Loucy (cell line): ENCODE data around the gene EGR2.

Source experiments
- H2AFZ ChIP-seq: fragments of 200-600 bp; sonication (generic); 2 replicates; pipeline ENCODE4 v1.6.0; 2016; ENCODE audit warnings: antibody characterized with exemption, mild to moderate bottlenecking, low read length, moderate library complexity
- H3F3A ChIP-seq: fragments of 200-600 bp; 2 replicates; pipeline ENCODE4 v1.6.0; 2016; ENCODE audit warnings: antibody characterized with exemption, low read depth, mild to moderate bottlenecking
- H3K27me3 ChIP-seq: fragments of 200-600 bp; sonication (generic); 2 replicates; pipeline ENCODE4 v1.6.1; 2014; ENCODE audit warnings: low read length, mild to moderate bottlenecking; ENCODE audit not compliant: insufficient read depth, poor library complexity, severe bottlenecking
- H3K36me3 ChIP-seq: fragments of 200-600 bp; sonication (generic); 2 replicates; pipeline ENCODE4 v1.6.1; 2016; ENCODE audit warnings: low read length; ENCODE audit not compliant: insufficient read depth
- H3K4me1 ChIP-seq: fragments of 200-600 bp; sonication (generic); 2 replicates; pipeline ENCODE4 v1.5.1; 2014; ENCODE audit warnings: low read length, mild to moderate bottlenecking; ENCODE audit not compliant: insufficient read depth, poor library complexity, severe bottlenecking
- H3K4me2 ChIP-seq: fragments of 200-600 bp; sonication (generic); 2 replicates; pipeline ENCODE4 v1.6.0; 2014; ENCODE audit warnings: antibody characterized with exemption, low read length, low read depth, mild to moderate bottlenecking; ENCODE audit not compliant: poor library complexity, severe bottlenecking
- H3K4me3 ChIP-seq: fragments of 200-600 bp; sonication (generic); 2 replicates; pipeline ENCODE4 v1.5.1; 2014; ENCODE audit warnings: low read length, mild to moderate bottlenecking, mixed read lengths; ENCODE audit not compliant: poor library complexity, severe bottlenecking
- H3K79me2 ChIP-seq: fragments of 200-600 bp; sonication (generic); 2 replicates; pipeline ENCODE4 v1.6.1; 2014; ENCODE audit warnings: low read length; ENCODE audit not compliant: insufficient read depth
- H3K9ac ChIP-seq: fragments of 200-600 bp; sonication (generic); 2 replicates; pipeline ENCODE4 v1.6.0; 2014; ENCODE audit warnings: mild to moderate bottlenecking, low read depth, low read length, moderate library complexity; ENCODE audit not compliant: poor library complexity, severe bottlenecking
- H3K9me2 ChIP-seq: fragments of 200-600 bp; sonication (generic); replicated peaks from 2 replicates; pipeline ENCODE4 v1.6.1; 2016; ENCODE audit warnings: low read depth, low read length, mixed read lengths
- H3K9me3 ChIP-seq: fragments of 200-600 bp; sonication (generic); 2 replicates; pipeline ENCODE4 v1.6.1; 2014; ENCODE audit warnings: mild to moderate bottlenecking, antibody characterized with exemption, low read length, low read depth; ENCODE audit not compliant: insufficient read depth
- H4K20me1 ChIP-seq: fragments of 200-600 bp; sonication (generic); 2 replicates; pipeline ENCODE4 v1.6.0; 2014; ENCODE audit warnings: antibody characterized with exemption, low read length, mild to moderate bottlenecking; ENCODE audit not compliant: insufficient read depth, poor library complexity, severe bottlenecking
- CTCF ChIP-seq: fragments of 200-600 bp; sonication (generic); conservative IDR thresholded peaks from 2 replicates; pipeline ENCODE4 v1.5.1; 2014; ENCODE audit warnings: mild to moderate bottlenecking, antibody characterized with exemption, low read length
- EZH2phosphoT487 ChIP-seq: fragments of 200-600 bp; IDR thresholded peaks from 2 replicates; pipeline ENCODE4 v1.6.1; 2018; ENCODE audit warnings: antibody characterized with exemption, mild to moderate bottlenecking, moderate library complexity, borderline replicate concordance

EGR2 gene

GRCh38 chr10:62813981-62814380 lies 2.2 kb downstream of the EGR2 start:
- Histone ChIP-seq H3K9me2 (no peaks in the 10 kb centered on the region), H4K20me1 (peaks cover 11% of the 10 kb centered on the region), H3K9me3 (no peaks in the 10 kb centered on the region), H3K36me3 (no peaks in the 10 kb centered on the region), H3K79me2 (peaks cover 1% of the 10 kb centered on the region; the same call in 1 of the 2 replicates), H2AFZ (no peak overlapping the region), H3K4me1 (peaks cover 15% of the 10 kb centered on the region), H3K9ac (no peak overlapping the region), H3F3A (peaks cover 3% of the 10 kb centered on the region; the same call in 1 of the 2 replicates), H3K4me3 (no peak overlapping the region), H3K4me2 (no peak overlapping the region), H3K27me3 (no peaks in the 10 kb centered on the region)
- TF ChIP-seq CTCF (no peak), EZH2phosphoT487 (no peak)

- Histone ChIP-seq H4K20me1 (peaks cover 16% of the 10 kb centered on the region), H3K36me3 (no peaks in the 10 kb centered on the region), H3K79me2 (peaks cover 6% of the 10 kb centered on the region; the same call in 1 of the 2 replicates), H3K9me2 (no peaks in the 10 kb centered on the region), H2AFZ (no peak overlapping the region), H3K4me3 (no peak overlapping the region), H3K9me3 (no peaks in the 10 kb centered on the region), H3K27me3 (no peaks in the 10 kb centered on the region), H3K4me2 (no peak overlapping the region), H3K9ac (no peak overlapping the region), H3K4me1 (peaks cover 15% of the 10 kb centered on the region), H3F3A (peaks cover 3% of the 10 kb centered on the region; the same call in 1 of the 2 replicates)
- no peak for TF ChIP-seq EZH2phosphoT487
- TF ChIP-seq CTCF: no peak
These were observed 2.7 kb downstream of the EGR2 start for GRCh38 chr10:62813453-62813852.

- Histone ChIP-seq H4K20me1 (peaks cover 22% of the 10 kb centered on the region), H3K9me3 (no peaks in the 10 kb centered on the region), H3K4me3 (no peak overlapping the region), H3K9me2 (no peaks in the 10 kb centered on the region), H3K36me3 (no peaks in the 10 kb centered on the region), H3K79me2 (peaks cover 12% of the 10 kb centered on the region), H3K4me2 (no peak overlapping the region), H3K27me3 (no peaks in the 10 kb centered on the region), H3K4me1 (peaks cover 19% of the 10 kb centered on the region), H3F3A (peaks cover 3% of the 10 kb centered on the region; the same call in 1 of the 2 replicates), H2AFZ (no peak overlapping the region), H3K9ac (no peak overlapping the region)
- TF ChIP-seq EZH2phosphoT487 (no peak), CTCF (no peak)
These were observed 3.3 kb downstream of the EGR2 start for GRCh38 chr10:62812672-62813439.
